ENCODE data around the gene OPCML. TPM values are rescaled to one million over a fixed set of nuclear protein-coding genes. Genes with fewer than 3 reads are reported as not detected.

Gene OPCML
- total and polyA plus RNA-seq, 2 donors (not counting 1 experiment from before 2014, with no cell fraction given): not detected

GRCh38 chr11:132721526-132721925 is 810.8 kb downstream of the OPCML start:
- Histone ChIP-seq H3K79me2 (ENCODE audit: control insufficient read depth, insufficient read depth, low read length) (no peaks in the 10 kb centered on the region), H3K4me1 (ENCODE audit: control insufficient read depth in 2 of 2, insufficient read depth in 2 of 2, low read length in 2 of 2) (no peaks in the 10 kb centered on the region), H3K27ac (ENCODE audit: low read length in 2 of 2) (no peak overlapping the region), H3K27me3 (replicated peaks in 1 of 4; ENCODE audit: control extremely low read depth in 1 of 4, control insufficient read depth in 3 of 4, insufficient read depth in 4 of 4, low read length in 3 of 4) (no peaks in the 10 kb centered on the region), H4K20me1 (ENCODE audit: control insufficient read depth, insufficient read depth, low read length, poor library complexity, severe bottlenecking) (no peaks in the 10 kb centered on the region), H3K9me3 (ENCODE audit: control extremely low read depth in 1 of 3, control insufficient read depth in 2 of 3, insufficient read depth in 1 of 3, low read length in 2 of 3) (peaks cover 0 to 3% (median 0%) of the 10 kb centered on the region in 3 donors), H3K4me3 (ENCODE audit: control extremely low read depth in 1 of 5, extremely low read depth in 1 of 5, insufficient read depth in 1 of 5, low read depth in 2 of 5, low read length in 4 of 5) (no peak overlapping the region), H3K36me3 (replicated peaks in 1 of 2; ENCODE audit: control extremely low read depth in 1 of 2, control insufficient read depth in 1 of 2, extremely low read depth in 1 of 2, insufficient read depth in 2 of 2, low read length in 1 of 2) (no peaks in the 10 kb centered on the region), H3K4me2 (replicated peaks; ENCODE audit: low read depth, low read length, poor library complexity, severe bottlenecking) (no peak overlapping the region), H3K9ac (ENCODE audit: low read length) (no peak overlapping the region), H2AFZ (ENCODE audit: insufficient read depth, low read depth, low read length, poor library complexity, severe bottlenecking) (no peak overlapping the region)
- ChIA-PET POLR2A (no interaction called here), CTCF (no interaction called here)
- Mint-ChIP-seq H3K27me3 (no peaks in the 10 kb centered on the region), H3K27ac (no peak overlapping the region), H3K9me3 (ENCODE audit: insufficient read depth) (no peaks in the 10 kb centered on the region), H3K4me1 (peaks cover 5% of the 10 kb centered on the region), H3K4me3 (no peak overlapping the region)
- intact Hi-C loops (cut with micrococcal nuclease): no loop called here
- WGBS (ENCODE audit: insufficient coverage): 49% methylated on average over 5 of the region's 5 CpGs
- TF ChIP-seq CTCF (IDR thresholded peaks at IDR 0.05) (no peak), EZH2 (IDR thresholded peaks at IDR 0.05; ENCODE audit: borderline replicate concordance, insufficient read depth, low read depth, low read length, poor library complexity, severe bottlenecking) (no peak)
- DNase-seq (no peak), ATAC-seq (ENCODE audit: low read depth) (no peak)

- no peaks in the 10 kb centered on the region for H3K27me3 Mint-ChIP-seq
- H3K9me3 Mint-ChIP-seq (ENCODE audit: insufficient read depth): no peaks in the 10 kb centered on the region
- H3K4me3 Mint-ChIP-seq: no peak overlapping the region
- Histone ChIP-seq H3K9me3 (ENCODE audit: control extremely low read depth in 1 of 3, control insufficient read depth in 2 of 3, insufficient read depth in 1 of 3, low read length in 2 of 3) (no peaks in the 10 kb centered on the region), H3K36me3 (replicated peaks in 1 of 2; ENCODE audit: control extremely low read depth in 1 of 2, control insufficient read depth in 1 of 2, extremely low read depth in 1 of 2, insufficient read depth in 2 of 2, low read length in 1 of 2) (no peaks in the 10 kb centered on the region), H4K20me1 (ENCODE audit: control insufficient read depth, insufficient read depth, low read length, poor library complexity, severe bottlenecking) (no peaks in the 10 kb centered on the region), H3K27me3 (replicated peaks in 1 of 4; ENCODE audit: control extremely low read depth in 1 of 4, control insufficient read depth in 3 of 4, insufficient read depth in 4 of 4, low read length in 3 of 4) (no peaks in the 10 kb centered on the region), H3K9ac (ENCODE audit: low read length) (no peak overlapping the region), H3K79me2 (ENCODE audit: control insufficient read depth, insufficient read depth, low read length) (no peaks in the 10 kb centered on the region), H3K4me2 (replicated peaks; ENCODE audit: low read depth, low read length, poor library complexity, severe bottlenecking) (no peak overlapping the region), H3K4me3 (ENCODE audit: control extremely low read depth in 1 of 5, extremely low read depth in 1 of 5, insufficient read depth in 1 of 5, low read depth in 2 of 5, low read length in 4 of 5) (no peak overlapping the region), H3K4me1 (ENCODE audit: control insufficient read depth in 2 of 2, insufficient read depth in 2 of 2, low read length in 2 of 2) (no peaks in the 10 kb centered on the region), H3K27ac (ENCODE audit: low read length in 2 of 2) (no peak overlapping the region), H2AFZ (ENCODE audit: insufficient read depth, low read depth, low read length, poor library complexity, severe bottlenecking) (no peak overlapping the region)
- ChIA-PET POLR2A (no interaction called here), CTCF (no interaction called here)
- DNase-seq: no peak
- peaks cover 5% of the 10 kb centered on the region for H3K4me1 Mint-ChIP-seq
- no peak for ATAC-seq (ENCODE audit: low read depth)
- no peak for TF ChIP-seq EZH2 (IDR thresholded peaks at IDR 0.05; ENCODE audit: borderline replicate concordance, insufficient read depth, low read depth, low read length, poor library complexity, severe bottlenecking)
- no peak overlapping the region for H3K27ac Mint-ChIP-seq
- intact Hi-C loops (cut with micrococcal nuclease): no loop called here
- 13% methylated on average over 3 of the region's 4 CpGs for WGBS (ENCODE audit: insufficient coverage)
Observed at GRCh38 chr11:132719684-132720083, 812.6 kb downstream of the OPCML start.
